GM12872 (cell line): Measurements from ENCODE around the gene MSL1.

Experiments used
- TF ChIP-seq, protein P1 (sequence below): IDR thresholded peaks from 3 replicates; pipeline ENCODE4 v1.5.1; 2011; ENCODE audit warnings: low read depth, mild to moderate bottlenecking, low read length, moderate library complexity; ENCODE audit not compliant: insufficient read depth

MSL1 gene

DNA sequence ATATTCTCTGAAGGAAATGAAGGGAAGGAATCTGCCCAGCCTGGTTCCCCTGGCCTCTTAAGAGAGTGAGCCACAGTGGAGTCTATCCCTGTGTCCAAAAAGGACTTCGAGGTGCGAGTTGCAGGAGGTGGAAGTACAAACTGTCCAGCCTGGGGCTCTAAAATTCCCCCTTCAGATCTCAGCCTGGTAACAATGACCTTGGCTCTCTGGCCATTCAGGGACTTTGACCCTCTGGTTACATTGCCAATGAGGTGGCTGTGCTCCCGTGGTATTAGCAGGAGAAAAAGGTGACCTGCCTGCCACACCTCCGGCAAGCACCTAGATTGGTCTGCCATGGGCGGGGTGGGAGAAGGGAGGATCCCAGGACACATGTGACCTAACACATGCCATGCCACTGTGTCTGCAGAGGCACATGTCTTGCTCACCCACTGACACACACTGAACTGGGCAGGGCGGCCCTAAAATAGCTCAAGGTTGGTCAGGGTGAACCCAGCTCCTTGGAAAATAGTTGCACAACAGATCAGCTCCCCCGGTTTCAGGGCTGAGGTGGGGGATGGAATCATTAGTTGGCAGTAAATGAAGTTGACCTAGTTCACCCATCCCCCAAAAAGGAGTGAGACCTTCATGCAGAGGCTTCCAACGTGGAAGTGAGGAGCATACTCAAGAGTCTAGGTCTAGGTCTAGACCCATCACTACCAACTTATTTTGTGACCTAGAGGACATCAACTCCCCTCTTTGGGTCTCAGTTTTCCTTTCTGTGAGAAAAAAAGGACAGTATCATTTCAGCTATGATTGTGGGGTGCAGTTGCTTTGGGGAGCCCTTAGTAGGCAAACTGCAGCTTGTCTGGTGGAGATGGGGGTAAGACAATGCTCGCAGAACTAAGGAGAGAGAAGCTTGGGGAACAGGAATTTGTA lies 23.6 kb upstream of the MSL1 start:
- TF ChIP-seq, protein P1, sequence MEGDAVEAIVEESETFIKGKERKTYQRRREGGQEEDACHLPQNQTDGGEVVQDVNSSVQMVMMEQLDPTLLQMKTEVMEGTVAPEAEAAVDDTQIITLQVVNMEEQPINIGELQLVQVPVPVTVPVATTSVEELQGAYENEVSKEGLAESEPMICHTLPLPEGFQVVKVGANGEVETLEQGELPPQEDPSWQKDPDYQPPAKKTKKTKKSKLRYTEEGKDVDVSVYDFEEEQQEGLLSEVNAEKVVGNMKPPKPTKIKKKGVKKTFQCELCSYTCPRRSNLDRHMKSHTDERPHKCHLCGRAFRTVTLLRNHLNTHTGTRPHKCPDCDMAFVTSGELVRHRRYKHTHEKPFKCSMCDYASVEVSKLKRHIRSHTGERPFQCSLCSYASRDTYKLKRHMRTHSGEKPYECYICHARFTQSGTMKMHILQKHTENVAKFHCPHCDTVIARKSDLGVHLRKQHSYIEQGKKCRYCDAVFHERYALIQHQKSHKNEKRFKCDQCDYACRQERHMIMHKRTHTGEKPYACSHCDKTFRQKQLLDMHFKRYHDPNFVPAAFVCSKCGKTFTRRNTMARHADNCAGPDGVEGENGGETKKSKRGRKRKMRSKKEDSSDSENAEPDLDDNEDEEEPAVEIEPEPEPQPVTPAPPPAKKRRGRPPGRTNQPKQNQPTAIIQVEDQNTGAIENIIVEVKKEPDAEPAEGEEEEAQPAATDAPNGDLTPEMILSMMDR, result no peak

DNA sequence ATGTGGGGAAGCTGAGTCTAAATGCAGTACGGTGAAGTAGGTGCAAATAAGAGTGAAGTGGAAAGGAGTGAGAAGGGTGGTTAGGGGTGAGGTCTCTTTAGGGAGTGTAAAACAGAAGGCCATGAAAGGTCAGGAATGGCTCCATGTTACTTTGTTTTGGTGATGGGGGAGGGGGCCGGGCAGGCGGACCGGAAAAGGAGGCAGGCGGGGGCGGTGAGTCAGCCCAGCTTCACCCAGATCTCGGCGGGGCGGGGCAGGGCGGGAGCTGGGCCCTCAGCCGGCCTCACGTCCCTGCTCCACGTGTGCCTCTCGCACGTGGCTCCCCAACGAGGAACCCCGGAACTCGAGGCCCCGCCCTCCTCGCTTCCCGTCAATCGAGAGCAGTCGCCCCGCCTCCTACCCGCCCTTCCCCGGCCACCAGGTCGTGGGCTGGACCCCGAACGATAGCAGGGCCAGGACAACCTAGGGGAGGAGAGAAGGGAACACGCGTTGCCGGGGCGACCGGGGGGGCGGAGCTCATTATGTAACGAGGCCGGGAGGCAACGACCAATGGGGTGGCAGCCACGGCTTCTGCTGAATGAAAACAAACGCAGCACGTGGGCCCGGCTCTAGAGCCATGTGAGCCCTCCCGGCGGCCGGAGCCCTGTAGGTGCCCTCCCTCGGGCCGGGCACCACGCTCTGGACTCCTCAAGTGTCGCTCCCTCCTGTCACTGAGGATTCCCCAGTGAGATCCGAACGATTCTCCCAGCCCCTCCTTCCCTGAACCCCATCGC lies 22.7 kb upstream of the MSL1 start:
- TF ChIP-seq, protein P1, result no peak

DNA sequence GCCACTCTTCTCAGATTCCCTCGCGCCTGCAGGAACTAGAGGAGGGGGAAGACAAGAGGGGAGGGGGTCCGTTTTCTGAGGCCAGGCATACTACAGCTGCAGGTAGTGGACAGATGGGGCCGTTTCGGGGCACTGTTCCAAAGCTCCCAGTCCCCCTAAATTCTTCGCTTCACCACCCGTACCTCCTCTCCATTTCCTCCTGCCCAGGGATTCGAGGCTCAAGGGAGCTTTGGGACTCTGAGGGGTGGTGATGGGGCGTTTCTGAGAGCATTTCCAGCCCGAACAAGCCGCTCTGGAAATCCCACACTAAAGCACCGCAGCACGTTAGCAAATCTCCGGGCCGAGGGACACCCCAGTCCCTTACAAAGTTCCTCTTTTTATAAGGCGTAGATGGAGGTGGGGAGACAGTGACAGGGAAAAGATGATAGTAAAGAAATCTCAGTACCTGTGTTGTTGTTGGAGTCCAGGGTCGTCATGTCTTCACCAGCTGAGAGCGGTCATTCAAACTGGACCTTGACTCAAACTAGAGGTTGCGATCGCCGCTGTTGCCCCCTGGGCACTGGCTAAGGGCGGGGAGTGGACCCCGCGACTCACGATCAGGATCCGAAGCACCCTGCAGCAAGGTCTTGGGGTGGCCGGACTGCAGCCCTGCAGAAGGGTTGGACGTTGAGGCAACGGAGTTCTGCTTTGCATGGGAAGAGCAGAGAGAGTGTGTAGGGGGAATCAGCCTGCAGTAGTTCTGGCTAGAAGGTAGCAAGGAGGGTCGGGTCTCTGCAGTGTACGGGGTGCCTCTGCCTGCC lies 22.0 kb upstream of the MSL1 start:
- TF ChIP-seq, protein P1, result no peak

DNA sequence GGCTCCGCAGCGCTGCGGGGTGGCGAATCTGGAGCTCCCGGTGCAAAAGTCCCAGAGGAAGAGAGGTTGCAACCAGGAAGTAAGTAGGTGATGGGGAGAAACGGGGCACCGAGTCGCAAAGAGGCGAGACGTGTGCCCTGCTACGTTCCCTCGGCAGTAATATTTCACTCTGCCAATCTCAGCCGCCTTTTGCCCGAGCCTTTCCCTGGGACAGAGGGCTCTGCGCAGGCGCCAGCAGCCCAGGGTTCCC lies 21.4 kb upstream of the MSL1 start, which contains the start of gene NR1D1:
TSS of gene NR1D1 (minus strand) at position 171 of the 250 bp plus-strand sequence. CDS start 495 bp downstream, outside the sequence.
- TF ChIP-seq, protein P1, result no peak

DNA sequence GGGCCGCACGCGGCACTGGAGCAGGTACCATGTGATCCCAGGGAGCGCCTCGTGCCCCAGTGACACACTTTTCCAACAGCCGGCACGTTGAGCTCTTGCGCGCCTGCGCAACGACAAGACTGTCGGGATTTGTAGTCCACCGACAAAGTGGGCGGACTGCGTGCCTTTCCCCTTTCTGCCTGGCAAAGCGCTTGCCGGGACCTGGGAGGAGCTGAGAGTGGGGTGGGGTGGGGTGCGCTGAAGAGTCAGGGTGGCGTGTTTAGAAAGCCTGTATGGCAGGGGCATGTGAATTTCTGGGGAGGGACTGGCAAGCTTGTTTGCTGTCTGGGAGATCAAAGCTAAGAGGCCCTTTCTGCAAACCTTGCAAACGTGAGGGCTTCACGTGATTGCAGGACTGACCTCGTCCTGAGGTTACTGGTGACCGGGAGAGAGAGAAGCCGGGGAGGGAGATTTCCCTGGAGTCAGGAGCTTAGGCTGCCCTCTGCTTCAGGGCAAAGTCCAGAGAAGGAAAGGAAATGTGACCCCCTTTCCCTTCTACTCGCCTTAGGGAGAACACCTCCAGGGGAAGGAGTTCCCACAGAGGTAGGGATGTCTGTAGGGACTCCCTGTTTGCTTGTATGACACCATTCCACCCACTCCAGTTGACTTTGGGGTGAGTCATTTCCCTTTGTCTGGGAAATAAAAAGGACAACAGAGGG lies 21.0 kb upstream of the MSL1 start:
- TF ChIP-seq, protein P1, result no peak

DNA sequence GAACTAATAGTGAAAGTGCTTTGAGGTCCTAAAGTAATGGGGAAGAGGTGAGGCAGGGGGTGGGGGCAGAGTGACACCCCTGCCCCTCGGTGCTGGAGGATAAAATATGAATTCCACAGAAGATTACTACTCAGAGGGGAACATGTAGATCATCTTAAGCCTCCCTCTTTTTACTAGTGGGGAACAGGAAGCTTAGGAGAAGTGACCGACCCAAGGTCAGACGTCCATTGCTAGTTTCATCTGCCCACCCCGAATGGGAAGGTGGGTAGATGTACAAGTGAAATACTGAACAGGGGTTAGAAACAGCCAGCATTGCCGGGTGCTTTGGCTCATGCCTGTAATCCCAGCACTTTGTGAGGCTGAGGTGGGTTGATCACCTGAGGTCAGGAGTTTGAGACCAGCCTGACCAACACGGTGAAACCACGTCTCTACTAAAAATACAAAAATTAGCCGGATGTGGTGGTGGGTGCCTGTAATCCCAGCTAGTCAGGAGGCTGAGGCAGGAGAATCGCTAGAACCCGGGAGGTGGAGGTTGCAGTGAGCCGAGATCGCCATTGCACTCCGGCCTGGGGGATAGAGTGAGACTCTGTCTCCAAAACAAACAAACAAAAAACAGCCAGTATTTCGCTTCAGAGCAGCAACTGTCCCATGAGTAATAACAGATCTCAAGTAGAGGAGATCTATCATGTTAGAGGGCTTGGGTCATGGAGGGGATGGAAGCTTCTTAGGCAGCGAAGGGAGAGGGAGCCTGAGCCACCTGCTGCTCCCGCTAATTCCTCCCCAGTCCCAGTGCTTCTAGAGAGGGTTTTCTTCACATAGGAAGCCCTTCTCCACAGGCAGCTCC lies 20.2 kb upstream of the MSL1 start:
- TF ChIP-seq, protein P1, result no peak
